DMS114 treated with DMSO at 0.1 percent for 48 hours (cell line): ENCODE data around the gene ZNF248.
"Not testable (repeated sequence)": the region's sequence is repeated elsewhere in the genome, so short reads cannot be mapped to it uniquely, and the experiment has no call there.

ENCODE experiments used
- DNase-seq: peaks from one replicate; lab custom pipeline; 2025; ENCODE audit not compliant: unreplicated experiment; lab: John Stamatoyannopoulos, UW

ZNF248 gene

GRCh38 chr10:37748170-37748569 is 109.2 kb downstream of the ZNF248 start:
- no peak for DNase-seq

- DNase-seq, result no peak
Observed at GRCh38 chr10:37747081-37747480, 110.3 kb downstream of the ZNF248 start.

DNA sequence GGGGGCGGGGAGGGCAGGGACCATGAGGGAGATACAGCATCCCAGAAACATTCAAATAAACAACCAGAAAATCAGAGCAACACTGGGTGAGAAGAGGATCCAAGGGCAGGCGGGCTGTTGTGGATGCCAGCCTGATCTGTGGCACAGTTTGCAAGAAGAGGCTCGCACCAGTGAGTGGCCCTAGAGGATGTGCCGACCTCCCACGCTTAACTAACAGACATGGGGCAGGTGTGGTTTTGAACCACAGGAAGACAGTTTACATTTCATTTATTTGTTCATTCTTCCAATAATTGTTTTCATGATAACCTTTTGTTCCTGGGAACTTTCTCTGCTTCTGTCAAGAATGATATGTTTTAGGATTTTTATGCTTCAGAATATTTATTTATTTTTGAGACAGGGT is 115.6 kb downstream of the ZNF248 start:
- no peak for DNase-seq

DNA sequence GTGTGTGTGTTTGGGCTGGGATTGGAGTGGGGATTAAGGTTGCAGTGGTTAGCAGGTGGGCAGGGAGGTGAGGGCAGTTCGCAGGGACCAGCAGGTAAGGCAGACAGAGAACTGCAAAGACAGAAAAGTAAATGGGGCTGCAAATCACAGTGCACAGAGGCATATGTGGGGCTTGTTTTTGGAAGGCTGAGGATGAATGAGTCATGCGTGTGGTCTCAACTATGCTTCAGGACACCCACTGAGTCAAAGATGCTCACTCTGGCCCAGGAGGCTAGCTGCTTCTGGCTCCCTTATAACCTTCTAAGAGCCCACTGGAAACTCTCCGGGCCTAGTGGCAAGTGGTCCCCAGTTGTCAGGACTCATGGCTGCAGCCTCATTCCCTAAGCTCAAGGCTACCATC is 118.2 kb downstream of the ZNF248 start:
- DNase-seq, result no peak

GRCh38 chr10:37738241-37738640 is 119.2 kb downstream of the ZNF248 start:
- not testable (repeated sequence) for DNase-seq

- DNase-seq, result no peak
Observed at GRCh38 chr10:37737336-37737735, 120.1 kb downstream of the ZNF248 start.

DNA sequence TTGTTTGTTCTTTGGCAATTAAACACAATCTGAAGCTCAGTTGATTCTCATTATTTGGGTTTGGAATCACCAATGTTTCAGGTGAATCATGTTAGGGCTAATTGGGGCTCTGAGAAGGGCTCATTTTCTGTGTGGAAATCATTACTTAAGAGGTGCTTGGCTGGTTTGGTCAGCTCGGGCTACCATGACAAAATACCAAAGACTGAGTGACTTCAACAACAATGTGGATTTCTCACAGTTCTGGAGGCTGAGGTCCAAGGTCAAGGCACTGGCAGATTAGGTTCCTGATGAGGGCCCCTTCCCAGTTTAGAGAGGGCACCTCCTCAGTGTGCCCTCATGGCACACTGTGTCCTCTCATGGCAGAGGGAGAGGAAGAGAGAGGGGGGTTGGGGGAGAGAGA is 121.3 kb downstream of the ZNF248 start:
- DNase-seq, result no peak

- no peak for DNase-seq
Observed at GRCh38 chr10:37734971-37735370, 122.4 kb downstream of the ZNF248 start.
